Uterus (tissue), 2 donors: ENCODE results near the gene GSG1L.

Experiments
- CTCF ChIP-seq, 4 experiments: fragments of 200-600 bp in 2 of 4; fragments of 450-650 bp in 2 of 4; sonication (generic) in 2 of 4; IDR thresholded peaks; one replicate each; pipeline ENCODE4 v1.5.1; 2016 to 2019; ENCODE audit warnings: antibody characterized with exemption in 4 of 4, mild to moderate bottlenecking in 2 of 4, moderate library complexity in 1 of 4
- POLR2A ChIP-seq, 2 donors: fragments of 450-650 bp; IDR thresholded peaks; one replicate each; pipeline ENCODE4 v1.6.1; 2016; ENCODE audit warnings: antibody characterized with exemption in 2 of 2, mild to moderate bottlenecking in 1 of 2, moderate library complexity in 1 of 2

GRCh38 chr16:28093385-28093725 lies 29.8 kb upstream of the GSG1L start:
- no peak for TF ChIP-seq CTCF (IDR thresholded peaks at IDR 0.05)
- no peak for TF ChIP-seq POLR2A (IDR thresholded peaks at IDR 0.05)
